GM12892 (cell line): ENCODE results near the gene PRPSAP1.

ENCODE experiments used
- POLR2A ChIP-seq: IDR thresholded peaks from 2 replicates; pipeline ENCODE4 v1.6.1; 2011; ENCODE audit warnings: low read depth, low read length, control low read depth
- TAF1 ChIP-seq: IDR thresholded peaks from 2 replicates; pipeline ENCODE4 v1.6.1; 2011; ENCODE audit warnings: low read depth, mild to moderate bottlenecking, control low read depth, low read length, borderline replicate concordance

GRCh38 chr17:76398523-76399174, 44.9 kb upstream of the PRPSAP1 start:
- no peak for TF ChIP-seq POLR2A
- TF ChIP-seq TAF1, result no peak
